PC-3 (cell line): Measurements from ENCODE around the gene AGFG2. TPM values are rescaled to one million over a fixed set of nuclear protein-coding genes. Genes with fewer than 3 reads are reported as not detected.

Experiments used
- ATAC-seq: fragments of 200-7000 bp; cut with Tn5 transposase; 2 replicates; pipeline ENCODE4 v1.9.1; 2020; ENCODE audit warnings: mild to moderate bottlenecking, moderate library complexity
- BruUV-seq: library from RNA; stranded (reverse); fragments of 400-500 nt; replicated peaks from 2 replicates; lab custom pipeline; 2021; lab: Mats Ljungman, UMichigan
- CTCF ChIA-PET: fragments of 300-600 bp; sonication (Branson Sonifier 250); formaldehyde crosslinking; loops from one replicate; lab custom pipeline; 2022; ENCODE audit warnings: antibody characterized with exemption; lab: Charles Lee
- POLR2A ChIA-PET: fragments of 300-600 bp; sonication (Branson Sonifier 250); formaldehyde crosslinking; loops from one replicate; lab custom pipeline; 2022; ENCODE audit warnings: antibody characterized with exemption; ENCODE audit not compliant: unreplicated experiment; lab: Charles Lee
- DNase-seq: peaks from one replicate; pipeline ENCODE4 v3.0.0-alpha.2; 2015
- H2AFZ ChIP-seq: fragments of 300-600 bp; sonication (generic); 2 replicates; pipeline ENCODE4 v1.6.0; 2016; ENCODE audit warnings: antibody characterized with exemption, low read length
- H3F3A ChIP-seq: fragments of 300-600 bp; sonication (generic); one replicate; pipeline ENCODE4 v1.6.0; 2017; ENCODE audit warnings: antibody characterized with exemption, low read length, control low read depth, mild to moderate bottlenecking; ENCODE audit not compliant: unreplicated experiment
- H3K27ac ChIP-seq: fragments of 300-600 bp; sonication (generic); 2 replicates; pipeline ENCODE4 v1.5.1; 2016; ENCODE audit warnings: mild to moderate bottlenecking, low read length
- H3K27me3 ChIP-seq: fragments of 300-600 bp; sonication (generic); 2 replicates; pipeline ENCODE4 v1.6.1; 2016; ENCODE audit warnings: low read length, mixed read lengths
- H3K36me3 ChIP-seq: fragments of 300-600 bp; sonication (generic); 2 replicates; pipeline ENCODE4 v1.6.1; 2016; ENCODE audit warnings: low read depth, mixed run types, low read length, mixed read lengths
- H3K4me1 ChIP-seq: fragments of 300-600 bp; sonication (generic); 2 replicates; pipeline ENCODE4 v1.5.1; 2016; ENCODE audit warnings: low read length; ENCODE audit not compliant: insufficient read depth
- H3K4me2 ChIP-seq: fragments of 300-600 bp; sonication (generic); 2 replicates; pipeline ENCODE4 v1.6.0; 2016; ENCODE audit warnings: low read length
- H3K4me3 ChIP-seq: fragments of 300-600 bp; sonication (generic); 2 replicates; pipeline ENCODE4 v1.5.1; 2016; ENCODE audit warnings: mild to moderate bottlenecking, low read length, mixed read lengths
- H3K79me2 ChIP-seq: fragments of 300-600 bp; sonication (generic); 2 replicates; pipeline ENCODE4 v1.6.1; 2017; ENCODE audit warnings: low read length, mixed read lengths
- H3K9ac ChIP-seq: fragments of 300-600 bp; sonication (generic); 2 replicates; pipeline ENCODE4 v1.6.0; 2016; ENCODE audit warnings: mild to moderate bottlenecking, low read length
- H3K9me2 ChIP-seq: fragments of 300-600 bp; sonication (generic); replicated peaks from 2 replicates; pipeline ENCODE4 v1.6.1; 2016; ENCODE audit warnings: mixed run types, low read length, mixed read lengths
- H3K9me3 ChIP-seq: fragments of 300-600 bp; sonication (generic); 2 replicates; pipeline ENCODE4 v1.6.1; 2016; ENCODE audit warnings: low read length, mixed read lengths
- H4K20me1 ChIP-seq: fragments of 300-600 bp; sonication (generic); 2 replicates; pipeline ENCODE4 v1.6.1; 2016; ENCODE audit warnings: low read length, mixed read lengths
- CTCF ChIP-seq: fragments of 300-600 bp; sonication (generic); conservative IDR thresholded peaks from 2 replicates; pipeline ENCODE4 v1.5.1; 2017; ENCODE audit warnings: antibody characterized with exemption, low read depth, mild to moderate bottlenecking, low read length
- EZH2 ChIP-seq: fragments of 300-600 bp; sonication (generic); IDR thresholded peaks from one replicate; pipeline ENCODE4 v1.6.1; 2017; ENCODE audit warnings: antibody characterized with exemption, mild to moderate bottlenecking, low read length; ENCODE audit not compliant: unreplicated experiment
- EZH2phosphoT487 ChIP-seq: fragments of 300-600 bp; sonication (generic); IDR thresholded peaks from 2 replicates; pipeline ENCODE4 v1.6.1; 2018; ENCODE audit warnings: mild to moderate bottlenecking, antibody characterized with exemption, low read length, borderline replicate concordance
- intact Hi-C: fragments of 100-400 bp; cut with micrococcal nuclease; formaldehyde crosslinking; loops from 2 replicates; pipeline ENCODE4 v1.9.0; 2023
- total RNA-seq: library from RNA; depleted of rRNA; stranded (reverse); fragments of >200 nt; gene quantifications from 2 replicates; pipeline ENCODE4 v1.2.3, GENCODE V29; 2014

Gene AGFG2
- total RNA-seq, 1 experiment from 2014 or later: 16.9 TPM

GRCh38 chr7:100562195-100563099, 23.4 kb downstream of the AGFG2 start:
- H3K79me2 ChIP-seq: no peaks in the 10 kb centered on the region
- no peaks in the 10 kb centered on the region for H3K9me2 ChIP-seq
- ATAC-seq: no peak
- no peak overlapping the region for H3K9ac ChIP-seq
- no peak overlapping the region for H3K4me3 ChIP-seq
- intact Hi-C loops: no loop called here
- H3K4me1 ChIP-seq: no peaks in the 10 kb centered on the region
- no peaks in the 10 kb centered on the region for H3K36me3 ChIP-seq
- BruUV-seq: no TSS peak
- no peaks in the 10 kb centered on the region for H3K27me3 ChIP-seq
- POLR2A ChIA-PET: no interaction called here
- no peak overlapping the region for H3K4me2 ChIP-seq
- H4K20me1 ChIP-seq: no peaks in the 10 kb centered on the region
- TF ChIP-seq EZH2phosphoT487: no peak
- TF ChIP-seq EZH2: no peak
- TF ChIP-seq CTCF: no peak
- DNase-seq: no peak
- no peaks in the 10 kb centered on the region for H3K9me3 ChIP-seq
- CTCF ChIA-PET: no interaction called here
- H3K27ac ChIP-seq: no peak overlapping the region
- H3F3A ChIP-seq: no peaks in the 10 kb centered on the region
- H2AFZ ChIP-seq: no peak overlapping the region

GRCh38 chr7:100563100-100563564, 24.1 kb downstream of the AGFG2 start:
- H3K27me3 ChIP-seq: no peaks in the 10 kb centered on the region
- H3K9me2 ChIP-seq: no peaks in the 10 kb centered on the region
- no peaks in the 10 kb centered on the region for H3K79me2 ChIP-seq
- ChIA-PET CTCF (interaction anchor here (2.5 kb wide), 1 partner anchor 25 kb away, joined by 12 read pairs; no protein-coding TSS in a partner anchor), POLR2A (interaction anchor here (0.6 kb wide), 1 partner anchor 277 kb away, joined by 3 read pairs; no protein-coding TSS in a partner anchor)
- H3K4me2 ChIP-seq: no peak overlapping the region
- no peak for TF ChIP-seq CTCF
- TF ChIP-seq EZH2phosphoT487: no peak
- no peak for TF ChIP-seq EZH2
- ATAC-seq: no peak
- H3K27ac ChIP-seq: no peak overlapping the region
- intact Hi-C loops: no loop called here
- no peaks in the 10 kb centered on the region for H3F3A ChIP-seq
- no peaks in the 10 kb centered on the region for H3K4me1 ChIP-seq
- no peak for DNase-seq
- H3K9ac ChIP-seq: no peak overlapping the region
- no peaks in the 10 kb centered on the region for H4K20me1 ChIP-seq
- H3K9me3 ChIP-seq: no peaks in the 10 kb centered on the region
- no peak overlapping the region for H3K4me3 ChIP-seq
- no peak overlapping the region for H2AFZ ChIP-seq
- H3K36me3 ChIP-seq: no peaks in the 10 kb centered on the region
- no TSS peak for BruUV-seq
